Endometrium (tissue), 2 donors: ENCODE measurements around the gene ADAMTSL5.

Source experiments
- FAIRE-seq: peaks from 2 replicates; lab custom pipeline; 2012; peaks lifted over from hg19 to GRCh38; lab: Jason Lieb, UNC
- donor health status: control.
- donor health status: control.

The ADAMTSL5 gene

DNA sequence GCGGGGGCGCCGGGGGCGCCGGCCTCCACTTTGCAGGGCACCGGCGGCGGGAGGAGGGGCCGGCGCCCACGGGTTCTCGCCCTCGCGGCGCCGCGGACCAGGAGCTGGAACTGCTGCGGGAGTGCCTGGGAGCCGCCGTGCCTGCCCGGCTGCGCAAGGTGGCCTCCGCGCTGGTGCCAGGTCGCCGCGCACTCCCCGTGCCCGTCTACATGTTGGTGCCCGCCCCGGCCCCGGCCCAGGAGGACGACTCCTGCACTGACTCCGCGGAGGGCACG lies 45.7 kb downstream of the ADAMTSL5 start:
- no peak for FAIRE-seq

- FAIRE-seq: no peak
Observed at GRCh38 chr19:1466461-1467214, 46.2 kb downstream of the ADAMTSL5 start.

- FAIRE-seq: no peak
Observed at GRCh38 chr19:1466018-1466460, 46.8 kb downstream of the ADAMTSL5 start.

- FAIRE-seq: no peak
Observed at GRCh38 chr19:1465191-1466016, 47.4 kb downstream of the ADAMTSL5 start.

DNA sequence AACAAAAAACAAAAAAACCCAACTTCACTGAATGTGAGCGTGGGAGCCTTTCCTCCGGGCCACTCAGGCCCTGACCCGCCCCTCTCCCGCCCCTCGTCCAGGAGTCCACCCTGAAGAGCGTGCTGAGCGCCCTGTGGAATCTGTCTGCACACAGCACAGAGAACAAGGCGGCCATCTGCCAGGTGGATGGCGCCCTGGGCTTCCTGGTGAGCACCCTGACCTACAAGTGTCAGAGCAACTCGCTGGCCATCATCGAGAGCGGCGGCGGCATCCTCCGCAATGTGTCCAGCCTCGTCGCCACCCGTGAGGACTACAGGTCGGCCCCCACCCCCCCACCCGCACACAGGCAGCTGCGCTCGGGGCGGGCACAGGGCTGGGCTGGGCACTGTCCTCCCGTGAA lies 51.0 kb downstream of the ADAMTSL5 start:
- FAIRE-seq: no peak

DNA sequence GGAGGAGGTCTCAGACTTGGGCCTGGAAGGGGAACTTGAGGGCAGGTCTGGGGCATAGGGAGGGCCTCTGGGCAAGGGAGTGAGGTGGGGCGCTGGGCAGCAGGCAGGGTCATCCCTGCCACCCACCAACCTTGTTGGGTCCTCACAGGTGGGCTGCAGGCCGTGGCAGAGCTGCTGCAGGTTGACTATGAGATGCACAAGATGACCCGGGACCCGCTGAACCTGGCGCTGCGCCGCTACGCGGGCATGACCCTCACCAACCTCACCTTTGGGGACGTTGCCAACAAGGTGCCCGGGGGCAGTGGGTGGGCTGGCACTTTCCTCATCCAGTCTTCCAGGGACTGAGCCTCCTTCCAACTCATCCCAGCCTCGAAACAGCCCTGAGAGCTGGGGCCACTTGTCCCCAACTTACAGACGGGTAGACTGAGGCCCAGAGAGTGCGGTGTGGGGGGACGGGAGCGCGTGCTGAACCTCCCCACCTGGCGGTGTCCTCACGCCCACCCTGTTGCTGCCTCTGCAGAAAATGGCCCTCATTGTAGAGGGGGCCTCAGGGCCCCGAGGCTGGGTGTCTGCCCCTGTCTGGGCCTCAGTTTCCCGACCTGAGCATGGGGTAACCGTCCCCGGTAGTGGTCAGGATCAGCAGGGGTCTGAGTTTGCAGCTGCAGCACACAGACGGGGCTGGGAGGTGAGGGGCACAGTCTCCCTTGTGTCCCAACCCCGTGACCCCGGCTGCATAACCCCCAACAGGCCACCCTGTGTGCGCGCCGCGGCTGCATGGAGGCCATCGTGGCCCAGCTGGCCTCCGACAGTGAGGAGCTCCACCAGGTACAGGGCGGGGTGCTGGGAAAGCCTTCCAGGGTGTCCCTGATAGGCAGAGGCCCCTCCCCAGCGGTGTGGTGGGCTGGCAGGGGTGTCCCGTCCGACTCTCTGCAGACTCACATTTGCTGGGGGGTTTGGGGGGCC lies 52.5 kb downstream of the ADAMTSL5 start:
- FAIRE-seq: no peak

DNA sequence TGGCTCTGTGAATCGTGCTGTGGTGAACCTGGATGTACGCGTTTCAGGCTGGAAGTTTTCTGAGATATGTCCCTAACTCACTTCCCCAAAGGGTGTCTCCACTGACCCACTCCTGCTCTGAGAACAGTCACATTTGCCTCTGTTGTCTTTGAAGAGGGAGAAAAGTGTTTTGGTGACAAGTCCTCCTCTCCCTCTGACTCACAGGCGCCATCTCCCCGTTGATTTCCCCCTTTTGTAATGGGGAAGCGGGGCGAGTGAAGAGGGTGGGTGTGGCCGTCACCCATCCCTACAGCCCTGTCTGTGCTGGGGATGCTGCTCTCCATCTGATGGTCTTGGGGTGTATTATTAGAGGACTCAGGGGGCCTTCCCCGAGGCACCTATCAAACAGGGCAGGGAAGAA lies 53.3 kb downstream of the ADAMTSL5 start:
- no peak for FAIRE-seq

- no peak for FAIRE-seq
Observed at GRCh38 chr19:1457892-1458291, 54.9 kb downstream of the ADAMTSL5 start.

GRCh38 chr19:1457031-1457739 lies 55.6 kb downstream of the ADAMTSL5 start:
- no peak for FAIRE-seq

GRCh38 chr19:1456121-1456900 lies 56.5 kb downstream of the ADAMTSL5 start:
- FAIRE-seq: no peak

- FAIRE-seq: no peak
Observed at GRCh38 chr19:1455336-1456120, 57.3 kb downstream of the ADAMTSL5 start.
